WI38 (cell line): ENCODE results near the gene FIP1L1.

Source experiments
- H3K4me3 ChIP-seq: 2 replicates; pipeline ENCODE4 v1.5.1; 2011; ENCODE audit warnings: low read depth, mild to moderate bottlenecking, control low read depth, low read length
- TF ChIP-seq, protein P1 (sequence below): IDR thresholded peaks from 2 replicates; pipeline ENCODE4 v1.5.1; 2012; ENCODE audit warnings: low read depth, mild to moderate bottlenecking, control low read depth, low read length

FIP1L1 gene

DNA sequence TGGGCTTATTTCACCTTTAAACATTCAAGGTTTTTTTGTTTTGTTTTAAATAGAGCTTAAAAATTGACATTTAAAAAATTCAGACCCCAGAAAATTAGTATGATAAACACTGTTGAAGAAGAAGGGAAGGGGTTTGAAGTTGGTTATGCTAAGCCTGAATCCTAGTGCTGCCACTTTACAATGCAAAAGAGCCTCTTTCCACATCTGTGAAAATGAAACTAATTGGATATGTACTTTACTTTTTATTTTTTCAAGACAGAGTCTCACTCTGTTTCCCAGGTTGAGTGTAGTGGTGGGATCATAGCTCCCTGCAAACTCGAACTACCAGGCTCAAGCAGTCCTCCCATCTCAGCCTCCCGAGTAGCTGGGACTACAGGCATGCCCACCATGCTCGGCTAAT, 41.8 kb downstream of the FIP1L1 start:
- H3K4me3 ChIP-seq, result no peak overlapping the region
- TF ChIP-seq, protein P1, sequence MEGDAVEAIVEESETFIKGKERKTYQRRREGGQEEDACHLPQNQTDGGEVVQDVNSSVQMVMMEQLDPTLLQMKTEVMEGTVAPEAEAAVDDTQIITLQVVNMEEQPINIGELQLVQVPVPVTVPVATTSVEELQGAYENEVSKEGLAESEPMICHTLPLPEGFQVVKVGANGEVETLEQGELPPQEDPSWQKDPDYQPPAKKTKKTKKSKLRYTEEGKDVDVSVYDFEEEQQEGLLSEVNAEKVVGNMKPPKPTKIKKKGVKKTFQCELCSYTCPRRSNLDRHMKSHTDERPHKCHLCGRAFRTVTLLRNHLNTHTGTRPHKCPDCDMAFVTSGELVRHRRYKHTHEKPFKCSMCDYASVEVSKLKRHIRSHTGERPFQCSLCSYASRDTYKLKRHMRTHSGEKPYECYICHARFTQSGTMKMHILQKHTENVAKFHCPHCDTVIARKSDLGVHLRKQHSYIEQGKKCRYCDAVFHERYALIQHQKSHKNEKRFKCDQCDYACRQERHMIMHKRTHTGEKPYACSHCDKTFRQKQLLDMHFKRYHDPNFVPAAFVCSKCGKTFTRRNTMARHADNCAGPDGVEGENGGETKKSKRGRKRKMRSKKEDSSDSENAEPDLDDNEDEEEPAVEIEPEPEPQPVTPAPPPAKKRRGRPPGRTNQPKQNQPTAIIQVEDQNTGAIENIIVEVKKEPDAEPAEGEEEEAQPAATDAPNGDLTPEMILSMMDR, result no peak

DNA sequence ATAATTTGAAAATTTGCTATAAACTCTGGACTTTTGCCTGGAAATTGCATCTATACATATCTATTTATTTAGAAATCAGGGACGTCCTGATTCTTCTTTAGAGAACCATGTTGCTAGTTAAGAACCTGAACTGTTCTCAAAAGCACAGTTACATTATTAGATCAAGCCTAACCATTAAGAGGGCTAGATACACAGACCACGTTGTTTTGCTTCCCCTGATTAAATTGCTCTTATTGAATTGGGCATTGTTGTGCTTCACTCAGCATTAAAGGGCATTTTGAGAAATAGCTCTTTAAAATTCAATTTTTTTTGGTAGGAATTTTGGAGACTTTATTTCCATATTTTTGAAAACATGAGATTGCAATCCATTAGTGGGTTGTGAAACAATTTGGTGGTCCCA, 44.4 kb downstream of the FIP1L1 start:
- TF ChIP-seq, protein P1, result no peak

DNA sequence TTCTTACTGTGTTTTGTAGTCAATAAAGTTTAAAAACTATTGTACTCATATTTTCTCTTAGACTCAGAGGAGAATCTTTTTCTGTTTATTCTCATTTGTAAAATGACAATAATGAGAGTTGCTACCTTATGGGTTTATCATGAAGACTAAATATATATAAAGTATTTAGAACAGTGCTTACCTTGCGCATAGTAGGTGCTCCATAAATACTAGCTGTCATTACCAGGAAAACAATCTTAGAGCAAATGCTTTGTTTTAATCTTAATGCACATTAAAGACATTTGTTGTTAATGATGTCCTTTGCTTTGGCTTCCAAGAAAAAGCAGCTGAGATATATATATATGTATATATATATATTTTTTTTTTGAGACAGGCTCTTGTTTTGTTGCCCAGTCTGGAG, 44.9 kb downstream of the FIP1L1 start:
- no peak overlapping the region for H3K4me3 ChIP-seq
- TF ChIP-seq, protein P1, result no peak

More for the DNA sequence above, 44.4 kb downstream of the FIP1L1 start:
- no peak overlapping the region for H3K4me3 ChIP-seq

GRCh38 chr4:53424280-53424679, 46.8 kb downstream of the FIP1L1 start:
- TF ChIP-seq, protein P1, result no peak

DNA sequence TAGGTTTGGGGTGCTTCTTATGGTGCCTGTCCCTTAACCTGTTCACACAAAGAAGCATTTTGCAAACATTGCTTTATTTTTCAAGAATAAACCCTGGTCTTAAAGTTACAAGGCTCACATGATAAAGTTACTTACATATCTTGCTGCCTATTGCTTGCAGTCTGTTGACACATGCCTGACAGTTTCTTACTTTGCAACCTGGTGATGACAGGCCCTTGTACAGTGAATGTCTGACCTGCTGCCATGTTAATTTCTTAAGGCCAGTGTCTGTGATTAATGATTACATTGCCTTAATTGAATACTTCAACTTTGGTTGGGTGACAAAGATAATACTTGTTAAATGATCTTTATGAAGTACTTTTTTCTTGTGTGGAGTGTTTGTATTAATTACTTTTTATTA, 49.9 kb downstream of the FIP1L1 start:
- TF ChIP-seq, protein P1, result no peak
- H3K4me3 ChIP-seq, result no peak overlapping the region

More at GRCh38 chr4:53424280-53424679, 46.8 kb downstream of the FIP1L1 start:
- no peak overlapping the region for H3K4me3 ChIP-seq

- TF ChIP-seq, protein P1, result no peak
Observed at GRCh38 chr4:53431052-53431451, 53.6 kb downstream of the FIP1L1 start.

GRCh38 chr4:53432528-53433424, 55.3 kb downstream of the FIP1L1 start:
- TF ChIP-seq, protein P1, result no peak
- H3K4me3 ChIP-seq, result no peak overlapping the region

More at GRCh38 chr4:53431052-53431451, 53.6 kb downstream of the FIP1L1 start:
- no peak overlapping the region for H3K4me3 ChIP-seq
